ENCODE measurements around the gene ZC3H14. TPM values are rescaled to one million over a fixed set of nuclear protein-coding genes. Genes with fewer than 3 reads are reported as not detected.

Gene ZC3H14
- polyA plus RNA-seq, 1 donor: 116 TPM

Other genes with a start within 250 kb of the ZC3H14 start
- 0.27 TPM for gene KCNK10, start 239.8 kb upstream of the ZC3H14 start, polyA plus RNA-seq (ENCODE audit: insufficient read length)
- 31.2 TPM for gene SPATA7, start 177.4 kb upstream of the ZC3H14 start, polyA plus RNA-seq (ENCODE audit: insufficient read length)
- 40.8 TPM for gene PTPN21, start 8.0 kb upstream of the ZC3H14 start, polyA plus RNA-seq (ENCODE audit: insufficient read length)
- 2.5 TPM for gene EML5, start 229.9 kb downstream of the ZC3H14 start, polyA plus RNA-seq (ENCODE audit: insufficient read length)